Measurements from ENCODE around the gene MREG.

DNA sequence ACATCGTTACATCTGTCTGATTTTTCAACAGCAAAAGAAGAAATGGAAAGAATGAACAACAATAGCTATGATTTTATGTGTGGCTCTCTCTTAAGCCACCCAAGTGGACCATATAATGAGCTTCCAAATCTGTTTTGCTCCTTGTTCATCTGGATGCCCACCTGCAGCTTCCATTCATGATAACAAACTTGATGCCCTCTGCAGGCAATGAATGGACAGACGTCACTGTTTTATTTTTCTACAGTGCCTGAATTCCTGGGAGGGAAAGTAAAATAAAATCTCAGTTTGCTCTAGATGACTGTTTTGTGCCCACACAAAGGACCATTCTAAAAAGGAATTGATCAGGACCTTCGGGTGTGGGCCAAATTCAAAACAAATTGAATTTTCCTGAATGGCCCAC, 5.0 kb downstream of the MREG start:
- TF ChIP-seq, protein P1, sequence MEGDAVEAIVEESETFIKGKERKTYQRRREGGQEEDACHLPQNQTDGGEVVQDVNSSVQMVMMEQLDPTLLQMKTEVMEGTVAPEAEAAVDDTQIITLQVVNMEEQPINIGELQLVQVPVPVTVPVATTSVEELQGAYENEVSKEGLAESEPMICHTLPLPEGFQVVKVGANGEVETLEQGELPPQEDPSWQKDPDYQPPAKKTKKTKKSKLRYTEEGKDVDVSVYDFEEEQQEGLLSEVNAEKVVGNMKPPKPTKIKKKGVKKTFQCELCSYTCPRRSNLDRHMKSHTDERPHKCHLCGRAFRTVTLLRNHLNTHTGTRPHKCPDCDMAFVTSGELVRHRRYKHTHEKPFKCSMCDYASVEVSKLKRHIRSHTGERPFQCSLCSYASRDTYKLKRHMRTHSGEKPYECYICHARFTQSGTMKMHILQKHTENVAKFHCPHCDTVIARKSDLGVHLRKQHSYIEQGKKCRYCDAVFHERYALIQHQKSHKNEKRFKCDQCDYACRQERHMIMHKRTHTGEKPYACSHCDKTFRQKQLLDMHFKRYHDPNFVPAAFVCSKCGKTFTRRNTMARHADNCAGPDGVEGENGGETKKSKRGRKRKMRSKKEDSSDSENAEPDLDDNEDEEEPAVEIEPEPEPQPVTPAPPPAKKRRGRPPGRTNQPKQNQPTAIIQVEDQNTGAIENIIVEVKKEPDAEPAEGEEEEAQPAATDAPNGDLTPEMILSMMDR (conservative IDR thresholded peaks at IDR 0.05; ENCODE audit: low read length) = peak; percentile 58
- TF ChIP-seq EZH2phosphoT487 (IDR thresholded peaks at IDR 0.05; ENCODE audit: borderline replicate concordance) = no peak
